Measurements from ENCODE around the gene HK1.

Gene HK1

GRCh38 chr10:69377191-69377590 is 98.9 kb downstream of the HK1 start:
- no peak for DNase-seq (ENCODE audit: low spot score)

- DNase-seq (ENCODE audit: low spot score), result no peak
Measured at GRCh38 chr10:69377933-69378332, 99.6 kb downstream of the HK1 start.

- no peak for DNase-seq (ENCODE audit: low spot score)
Measured at GRCh38 chr10:69379800-69380199, 101.5 kb downstream of the HK1 start.

- no peak for DNase-seq (ENCODE audit: low spot score)
Measured at GRCh38 chr10:69382382-69383117, 104.3 kb downstream of the HK1 start.

- no peak for DNase-seq (ENCODE audit: low spot score)
Measured at GRCh38 chr10:69383558-69383957, 105.3 kb downstream of the HK1 start.

GRCh38 chr10:69384320-69384719 is 106.0 kb downstream of the HK1 start:
- DNase-seq (ENCODE audit: low spot score), result no peak

GRCh38 chr10:69385454-69386350 is 107.4 kb downstream of the HK1 start:
- no peak for DNase-seq (ENCODE audit: low spot score)

GRCh38 chr10:69387500-69387899 is 109.2 kb downstream of the HK1 start:
- no peak for DNase-seq (ENCODE audit: low spot score)

- no peak for DNase-seq (ENCODE audit: low spot score)
Measured at GRCh38 chr10:69388488-69388887, 110.2 kb downstream of the HK1 start.

- DNase-seq (ENCODE audit: low spot score), result no peak
Measured at GRCh38 chr10:69389827-69390490, 111.7 kb downstream of the HK1 start.

- no peak for DNase-seq (ENCODE audit: low spot score)
Measured at GRCh38 chr10:69391158-69391557, 112.9 kb downstream of the HK1 start.

- DNase-seq (ENCODE audit: low spot score), result peak; percentile 73
Measured at GRCh38 chr10:69392481-69393000, 114.2 kb downstream of the HK1 start.

GRCh38 chr10:69394020-69394419 is 115.7 kb downstream of the HK1 start:
- no peak for DNase-seq (ENCODE audit: low spot score)

- no peak for DNase-seq (ENCODE audit: low spot score)
Measured at GRCh38 chr10:69397972-69398371, 119.7 kb downstream of the HK1 start.

GRCh38 chr10:69398466-69398865 is 120.2 kb downstream of the HK1 start:
- DNase-seq (ENCODE audit: low spot score), result no peak

- no peak for DNase-seq (ENCODE audit: low spot score)
Measured at GRCh38 chr10:69400936-69401335, 122.6 kb downstream of the HK1 start.

GRCh38 chr10:69401416-69401815 is 123.1 kb downstream of the HK1 start:
- no peak for DNase-seq (ENCODE audit: low spot score)

GRCh38 chr10:69402386-69402785 is 124.1 kb downstream of the HK1 start:
- no peak for DNase-seq (ENCODE audit: low spot score)

GRCh38 chr10:69403066-69403465 is 124.8 kb downstream of the HK1 start:
- no peak for DNase-seq (ENCODE audit: low spot score)

GRCh38 chr10:69403519-69403918 is 125.2 kb downstream of the HK1 start:
- no peak for DNase-seq (ENCODE audit: low spot score)

- DNase-seq (ENCODE audit: low spot score), result no peak
Measured at GRCh38 chr10:69404786-69405185, 126.5 kb downstream of the HK1 start.

GRCh38 chr10:69405221-69405620 is 126.9 kb downstream of the HK1 start:
- DNase-seq (ENCODE audit: low spot score), result no peak
